Left kidney (tissue), 2 donors: Measurements from ENCODE around the gene FN3KRP. TPM values are rescaled to one million over a fixed set of nuclear protein-coding genes. Genes with fewer than 3 reads are reported as not detected.
A peak's percentile ranks its signal among the peaks of the same experiment; 100 is the strongest.

Experiments used
- DNase-seq: peaks from one replicate; pipeline ENCODE4 v3.0.0-alpha.2; 2013
- polyA plus RNA-seq: library from polyadenylated mRNA; unstranded; fragments of 120-200 nt; gene quantifications from one replicate; pipeline ENCODE4 v1.2.1, GENCODE V29; 2013; ENCODE audit not compliant: insufficient read length

Gene FN3KRP
- polyA plus RNA-seq, 1 donor: 49.4 TPM

DNA sequence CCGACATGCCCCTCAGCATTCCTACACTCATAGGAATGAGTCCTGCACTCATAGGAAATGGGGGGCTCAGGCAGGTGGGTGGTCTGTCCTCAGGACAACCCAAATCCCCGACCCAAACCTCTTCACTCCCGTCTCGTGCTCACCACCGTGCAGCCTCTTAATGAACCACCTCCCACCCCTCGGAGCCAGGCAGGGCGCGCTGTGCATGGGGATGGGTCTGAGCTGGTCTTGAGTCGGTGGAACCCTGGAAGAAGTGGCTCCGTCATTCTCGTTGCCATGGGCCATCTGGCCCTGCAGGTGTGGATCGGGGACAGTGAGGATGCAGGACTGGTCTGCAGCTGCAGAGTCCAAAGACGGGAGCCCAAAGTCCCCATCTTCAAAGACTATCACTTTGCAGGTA, 11.6 kb upstream of the FN3KRP start:
- no peak for DNase-seq

DNA sequence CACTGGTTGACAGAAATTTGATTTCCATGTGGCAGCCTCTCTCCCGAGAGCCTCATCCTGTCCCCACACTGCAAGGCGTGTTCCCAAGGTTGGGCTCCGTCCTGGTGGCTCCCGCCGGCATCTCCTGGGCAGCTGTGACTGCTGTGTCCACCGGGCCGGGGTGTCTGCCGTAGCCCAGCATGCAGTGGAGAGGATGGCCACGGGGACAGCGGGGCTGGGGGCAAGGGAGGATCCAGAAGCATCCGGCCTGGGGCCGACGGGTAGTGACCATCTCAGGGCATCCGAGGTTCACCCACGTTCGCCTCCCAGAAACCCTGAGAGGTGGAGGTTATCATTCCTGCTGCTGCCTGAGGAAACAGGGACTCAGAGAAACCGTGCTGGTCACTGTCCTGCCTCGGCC, 10.8 kb upstream of the FN3KRP start:
- DNase-seq: no peak

DNA sequence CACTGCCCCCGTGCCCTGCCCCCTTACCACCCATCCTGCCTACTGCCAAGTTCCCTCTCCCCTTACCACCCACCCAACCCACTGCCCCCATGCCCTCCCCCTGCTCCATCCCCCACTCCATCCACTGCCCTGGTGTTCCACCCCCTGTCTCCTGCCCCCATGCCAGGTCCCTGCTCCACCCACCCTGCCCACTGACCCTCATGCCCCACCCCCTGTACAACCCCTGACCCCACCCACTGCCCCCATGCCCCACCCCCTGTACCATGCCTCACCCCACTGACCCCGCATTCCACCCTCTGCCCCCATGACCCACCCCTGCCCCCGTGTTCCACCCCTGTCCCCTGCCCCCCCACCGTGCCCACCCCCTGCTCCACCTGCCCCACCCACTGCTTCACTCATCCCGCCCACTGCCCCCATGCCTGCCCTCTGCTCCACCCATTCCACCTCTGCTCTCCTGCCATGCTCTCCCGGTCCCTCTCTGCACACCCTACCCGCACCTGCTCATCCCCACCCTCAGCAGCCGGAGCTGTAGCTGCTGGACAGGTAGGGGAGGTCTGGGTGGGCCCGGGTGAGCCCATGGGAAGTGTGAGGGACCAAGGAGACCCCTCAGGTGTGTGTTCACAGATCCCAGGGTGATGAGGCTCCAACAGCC, 7.4 kb upstream of the FN3KRP start:
- DNase-seq: no peak

DNA sequence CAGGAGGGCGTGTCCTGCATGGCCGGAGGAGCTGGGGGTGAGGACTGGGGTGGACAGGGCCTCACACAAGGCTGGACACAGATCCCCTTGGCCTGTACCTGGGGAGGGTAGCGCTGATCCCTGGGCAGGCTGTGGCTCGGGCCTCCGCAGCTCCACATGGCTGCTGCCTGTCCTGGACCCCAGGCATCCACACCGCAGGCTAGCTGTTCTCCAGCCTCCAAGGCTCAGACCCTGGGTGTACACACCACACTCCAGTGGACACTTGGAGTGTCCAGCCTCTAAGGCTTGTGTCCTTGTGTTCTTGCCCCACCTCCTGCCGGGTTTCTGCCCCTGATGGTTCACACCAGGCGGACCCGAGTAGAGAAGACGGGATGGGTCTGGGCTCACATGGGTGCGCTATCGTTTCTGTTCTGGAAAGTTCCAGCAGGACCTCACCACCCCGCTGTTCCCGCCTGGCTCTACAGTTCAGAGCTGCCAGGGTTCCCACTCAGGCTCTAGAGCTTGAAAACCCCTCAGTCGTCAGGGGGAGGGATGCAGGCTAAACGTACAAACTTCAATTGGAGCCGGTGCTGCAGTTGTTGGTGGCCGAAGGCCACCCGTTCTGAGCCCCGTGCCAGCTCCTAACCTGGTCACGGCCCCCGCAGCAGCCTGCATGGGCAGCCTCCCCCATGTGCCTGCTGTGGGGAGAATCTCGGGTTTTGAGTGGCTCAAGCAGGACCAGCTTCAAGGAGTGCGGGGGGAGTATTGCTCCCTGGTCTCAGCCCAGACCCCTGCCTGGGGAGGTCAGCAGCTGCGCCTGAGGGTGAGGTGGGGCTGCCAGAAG, 6.6 kb upstream of the FN3KRP start:
- no peak for DNase-seq

DNA sequence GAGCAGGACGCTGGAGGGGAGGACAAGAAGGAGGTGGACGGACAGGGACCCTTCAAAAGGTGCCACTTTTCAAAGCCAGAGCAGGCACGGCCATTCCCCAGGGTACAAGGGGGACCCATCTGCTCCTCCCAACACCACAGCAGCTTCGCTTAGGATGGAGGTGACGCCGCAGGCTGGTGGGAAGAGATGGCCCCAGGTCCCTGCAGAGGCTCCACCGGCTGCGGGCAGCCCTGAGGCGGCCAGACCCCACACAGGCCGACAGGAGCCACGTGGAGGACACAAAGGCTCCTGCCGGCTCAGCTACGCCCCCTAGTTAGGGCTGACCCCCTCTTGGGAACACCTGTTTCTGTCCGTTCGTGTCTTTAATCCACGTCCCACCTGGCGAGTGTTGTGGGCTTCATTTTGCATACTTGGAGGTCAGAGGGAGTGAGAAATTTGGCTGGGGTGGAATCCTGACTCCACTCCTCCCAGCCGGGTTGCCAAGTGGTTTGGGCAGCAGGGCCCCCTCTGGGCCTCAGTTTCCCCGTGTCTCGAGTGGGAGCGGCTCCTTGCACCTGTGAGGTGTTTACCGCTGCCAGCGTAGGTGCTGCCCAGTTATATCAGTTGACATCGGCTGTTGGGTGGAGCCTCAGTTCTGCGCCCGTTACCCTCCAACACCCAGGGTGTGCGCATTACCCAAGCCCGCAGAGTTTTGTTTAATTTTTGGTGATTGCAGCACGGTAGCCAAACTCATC, 5.8 kb upstream of the FN3KRP start:
- DNase-seq: no peak

DNA sequence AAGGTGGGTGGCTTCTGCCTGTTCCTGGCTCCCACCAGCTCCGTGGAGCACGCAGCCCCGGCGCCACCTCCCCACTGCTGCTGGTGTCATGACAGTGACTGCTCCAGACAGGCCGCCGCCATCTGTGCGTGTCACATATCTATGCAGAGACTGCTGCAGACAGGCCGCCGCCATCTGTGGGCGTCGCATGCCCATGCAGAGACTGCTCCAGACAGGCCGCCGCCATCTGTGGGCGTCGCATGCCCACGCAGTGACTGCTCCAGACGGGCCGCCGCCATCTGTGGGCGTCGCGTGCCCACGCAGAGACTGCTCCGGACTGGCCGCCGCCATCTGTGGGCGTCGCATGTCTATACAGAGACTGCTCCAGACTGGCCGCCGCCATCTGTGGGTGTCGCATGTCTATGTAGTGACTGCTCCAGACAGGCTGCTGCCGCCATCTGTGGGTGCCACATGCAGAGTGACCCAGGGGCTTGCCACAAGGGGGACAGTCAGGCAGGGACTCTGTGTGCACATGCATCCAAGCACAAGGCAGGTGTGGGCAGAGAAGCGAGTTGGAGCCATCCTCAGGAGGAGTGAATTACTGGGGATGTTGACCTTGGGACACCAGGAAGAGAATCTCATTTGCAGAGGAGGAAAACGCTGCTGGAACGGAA, 3.3 kb upstream of the FN3KRP start:
- DNase-seq: no peak

DNA sequence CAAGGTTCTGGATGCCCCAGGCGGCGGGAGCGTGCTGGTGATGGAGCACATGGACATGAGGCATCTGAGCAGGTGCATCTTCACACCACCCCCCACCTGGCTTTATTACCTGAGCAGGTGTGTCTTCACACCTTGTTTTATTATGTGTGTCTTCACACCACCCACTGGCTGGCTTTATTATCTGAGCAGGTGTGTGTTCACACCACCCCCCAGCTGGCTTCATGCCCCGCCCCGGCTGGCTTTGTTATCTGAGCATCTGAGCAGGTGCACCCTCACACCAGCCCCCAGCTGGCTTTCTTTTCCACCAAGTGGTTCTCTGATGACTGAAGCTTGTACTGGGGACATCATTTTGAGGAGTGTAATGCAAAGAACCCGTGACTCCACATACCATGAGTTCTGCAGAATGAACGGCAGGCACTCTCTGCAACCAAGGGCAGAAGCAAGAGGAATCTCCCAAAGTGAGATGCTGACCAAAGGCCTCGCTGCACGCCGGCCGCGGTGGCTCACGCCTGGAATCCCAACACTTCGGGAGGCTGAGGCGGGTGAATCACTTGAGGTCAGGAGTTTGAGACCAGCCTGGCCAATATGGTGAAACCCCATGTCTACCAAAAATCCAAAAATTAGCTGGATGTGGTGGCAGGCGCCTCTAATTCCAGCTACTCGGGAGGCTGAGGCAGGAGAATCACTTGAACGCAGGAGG, 2.6 kb downstream of the FN3KRP start:
- DNase-seq: no peak

DNA sequence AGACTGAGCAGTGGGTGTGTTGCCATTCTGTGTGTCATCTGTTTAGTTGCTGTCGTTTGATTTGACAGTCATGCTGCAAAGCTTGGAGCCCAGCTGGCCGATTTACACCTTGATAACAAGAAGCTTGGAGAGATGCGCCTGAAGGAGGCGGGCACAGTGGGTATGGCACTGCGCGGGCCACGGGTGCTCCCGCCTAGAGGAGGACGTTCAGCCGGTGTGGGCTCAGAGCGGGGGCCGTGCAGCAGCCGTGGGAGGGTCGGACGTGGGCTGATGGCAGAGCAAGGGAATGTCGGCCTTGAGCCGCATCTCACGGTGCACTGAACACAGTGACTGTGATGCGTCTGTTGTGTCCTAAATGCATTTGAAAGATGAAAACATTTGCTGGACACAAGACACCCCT, 3.7 kb downstream of the FN3KRP start:
- no peak for DNase-seq

DNA sequence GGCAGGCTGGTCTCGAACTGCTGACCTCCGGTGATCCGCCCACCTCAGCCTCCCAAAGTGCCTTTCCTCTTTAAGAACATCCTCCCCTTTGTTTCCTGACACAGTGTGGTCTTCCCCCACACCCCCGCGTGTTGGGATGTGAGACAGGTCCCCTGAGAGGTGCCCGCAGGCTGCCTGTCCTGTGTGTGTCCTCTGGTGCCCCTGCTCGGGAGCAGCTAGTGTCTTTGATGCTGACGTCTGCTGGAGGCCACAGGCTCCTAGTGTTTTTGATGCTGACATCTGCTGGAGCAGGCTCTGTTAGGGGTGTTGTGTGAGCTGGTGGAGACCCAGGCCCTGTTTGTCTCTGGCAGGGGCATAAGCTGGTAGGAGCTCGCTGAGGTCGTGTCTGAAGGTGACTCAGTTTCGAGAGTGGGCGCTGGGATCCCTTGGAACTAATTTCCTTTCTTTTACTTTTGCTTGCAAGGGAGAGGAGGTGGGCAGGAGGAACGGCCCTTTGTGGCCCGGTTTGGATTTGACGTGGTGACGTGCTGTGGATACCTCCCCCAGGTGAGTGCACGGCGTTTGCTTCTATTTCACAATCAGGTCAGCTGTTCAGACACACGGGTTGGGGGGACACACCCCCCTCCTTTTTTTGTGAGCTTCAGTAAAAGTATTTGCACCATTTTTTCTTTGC, 6.0 kb downstream of the FN3KRP start:
- DNase-seq: no peak

DNA sequence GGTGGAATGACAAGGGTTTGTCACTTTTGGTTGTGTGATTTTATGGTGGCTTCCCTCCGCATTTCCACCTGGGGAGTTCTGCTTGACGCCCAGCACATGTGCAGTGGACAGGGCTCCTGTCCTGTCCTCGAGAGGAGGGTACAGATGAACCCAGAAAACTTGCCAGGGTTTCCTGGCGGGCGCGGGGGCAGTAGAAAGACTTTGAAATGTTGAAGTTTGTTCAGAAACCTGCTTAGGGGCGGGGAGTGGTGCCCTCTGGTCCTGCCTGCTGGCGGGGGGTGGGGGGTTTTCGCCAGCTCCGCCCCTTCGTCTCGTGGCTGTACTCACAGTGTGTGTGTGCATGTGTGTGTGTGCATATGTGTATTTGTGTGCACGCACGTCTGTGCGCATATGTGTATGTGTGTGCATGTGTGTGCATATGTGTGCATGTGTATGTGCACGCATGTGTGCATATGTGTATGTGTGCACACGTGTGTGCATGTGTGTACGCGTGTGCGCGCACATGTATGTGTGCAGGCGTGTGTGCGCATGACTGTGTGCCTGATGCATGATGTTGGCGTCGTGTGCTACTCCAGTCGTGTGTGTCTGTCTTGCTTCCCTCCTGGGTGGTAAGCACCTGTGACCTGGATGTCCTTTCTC, 6.8 kb downstream of the FN3KRP start:
- DNase-seq: no peak

DNA sequence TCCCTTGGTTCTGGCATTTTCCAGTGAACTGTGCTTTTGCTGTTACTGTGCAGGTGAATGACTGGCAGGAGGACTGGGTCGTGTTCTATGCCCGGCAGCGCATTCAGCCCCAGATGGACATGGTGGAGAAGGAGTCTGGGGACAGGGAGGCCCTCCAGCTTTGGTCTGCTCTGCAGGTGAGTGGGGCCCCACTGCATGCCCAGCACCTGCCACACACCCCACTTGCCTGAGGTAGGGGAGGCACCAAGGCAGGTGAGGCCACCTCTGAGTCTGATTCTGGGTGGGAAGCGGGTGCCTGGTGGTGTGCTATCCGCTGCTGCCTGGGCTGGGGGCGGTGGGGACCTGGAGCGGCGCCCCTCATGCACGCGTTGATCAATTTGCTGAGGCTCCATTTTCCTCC, 9.9 kb downstream of the FN3KRP start:
- DNase-seq: no peak

DNA sequence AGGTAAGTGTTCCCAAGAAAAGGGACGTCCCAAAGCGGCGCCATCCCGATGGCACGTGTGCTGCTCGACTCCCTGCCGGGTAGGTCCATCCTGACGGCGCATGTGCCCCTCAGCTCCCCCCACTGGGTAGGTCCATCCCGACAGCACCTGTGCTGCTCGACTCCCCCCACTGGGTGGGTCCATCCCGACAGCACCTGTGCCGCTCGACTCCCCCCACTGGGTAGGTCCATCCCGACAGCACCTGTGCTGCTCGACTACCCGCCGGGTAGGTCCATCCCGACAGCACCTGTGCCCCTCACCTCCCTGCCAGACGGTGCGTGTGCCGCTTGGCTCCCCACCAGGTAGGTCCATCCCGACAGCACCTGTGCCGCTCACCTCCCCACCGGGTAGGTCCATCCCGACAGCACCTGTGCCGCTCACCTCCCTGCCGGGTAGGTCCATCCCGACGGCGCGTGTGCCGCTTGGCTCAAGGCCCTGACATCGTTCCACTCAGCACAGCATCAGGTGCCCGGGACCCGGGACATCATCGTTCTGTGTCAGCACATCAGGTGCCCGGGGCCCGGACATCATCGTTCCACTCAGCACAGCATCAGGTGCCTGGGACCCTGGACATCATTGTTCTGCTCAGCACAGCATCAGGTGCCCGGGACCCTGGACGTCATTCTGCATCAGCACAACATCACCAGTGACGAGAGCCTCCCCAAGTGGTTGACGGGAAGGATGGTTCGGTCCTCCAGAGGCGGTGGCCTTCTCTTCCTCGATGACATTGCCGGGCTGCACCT, 13.2 kb downstream of the FN3KRP start:
- no peak for DNase-seq

DNA sequence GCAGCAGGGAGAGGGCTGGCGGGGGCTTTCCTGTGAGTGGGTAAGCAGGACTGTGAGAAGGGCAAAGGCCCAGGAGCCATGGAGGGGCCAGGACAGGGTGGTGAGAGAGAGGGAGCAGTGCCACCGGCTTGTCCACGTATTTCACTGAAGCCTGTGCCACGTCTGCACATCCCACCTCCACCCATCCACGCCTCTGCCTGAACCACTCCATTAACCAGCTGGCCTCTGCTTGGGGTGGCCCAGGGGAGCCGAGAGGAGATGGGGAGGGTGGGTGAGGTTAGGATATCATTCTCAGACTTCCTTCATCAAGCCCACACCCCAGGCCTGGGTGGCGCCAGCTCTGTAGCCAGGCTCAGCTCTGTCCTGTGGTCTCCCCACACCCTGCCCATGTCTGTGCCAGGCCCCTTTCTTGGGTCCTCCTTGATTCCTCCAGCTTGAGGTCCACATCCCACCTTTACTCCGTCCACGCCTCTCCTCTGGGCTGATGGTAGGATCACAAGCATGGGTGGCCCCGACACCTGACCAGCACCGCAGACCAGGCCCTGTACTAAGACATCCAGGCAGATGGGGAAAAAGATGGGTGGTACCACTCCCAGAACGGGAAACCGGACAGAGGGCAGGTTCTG, 15.7 kb downstream of the FN3KRP start:
- no peak for DNase-seq

DNA sequence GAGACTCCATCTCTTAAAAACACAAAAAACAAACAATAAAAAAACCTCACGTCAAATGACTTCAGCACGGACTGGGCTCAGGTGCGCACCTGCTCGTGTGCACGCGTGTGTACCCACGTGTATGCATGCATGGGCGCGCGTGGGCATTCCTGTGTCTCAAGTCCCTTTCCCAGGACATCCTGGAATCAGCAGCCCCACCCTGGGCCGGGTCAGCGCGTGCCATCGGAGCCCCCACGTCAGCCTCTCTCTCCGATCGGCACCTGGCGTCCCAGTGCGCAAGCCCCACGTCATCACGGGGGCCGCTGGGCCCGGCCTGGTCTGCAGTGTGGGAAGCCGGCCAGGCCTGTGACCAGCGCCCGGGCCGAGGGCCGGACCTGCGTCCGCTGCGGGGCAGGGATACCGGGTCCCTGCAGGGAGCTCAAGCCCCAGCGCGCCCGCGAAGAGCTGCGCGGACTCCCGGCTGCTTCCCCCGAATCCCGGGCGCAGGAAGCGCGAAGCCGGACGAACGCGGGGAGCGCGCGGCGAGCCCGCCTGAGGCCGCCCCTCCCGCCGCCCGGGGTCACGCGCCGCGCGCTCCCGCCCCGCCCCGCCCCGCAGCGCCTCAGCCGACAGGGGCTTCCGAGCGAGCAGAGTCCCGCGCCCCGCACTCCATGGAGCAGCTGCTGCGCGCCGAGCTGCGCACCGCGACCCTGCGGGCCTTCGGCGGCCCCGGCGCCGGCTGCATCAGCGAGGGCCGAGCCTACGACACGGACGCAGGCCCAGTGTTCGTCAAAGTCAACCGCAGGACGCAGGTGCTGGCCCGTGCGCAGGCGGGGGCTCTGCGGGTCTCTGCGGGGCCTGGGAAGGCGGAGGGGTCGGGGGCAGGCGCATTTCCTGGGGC, 18.7 kb downstream of the FN3KRP start, which contains the start of gene FN3K:
Gene FN3K (plus strand): TSS at position 629 of the 880 bp plus-strand sequence. CDS start 22 bp downstream, at position 651.
- peak; percentile 62 for DNase-seq

DNA sequence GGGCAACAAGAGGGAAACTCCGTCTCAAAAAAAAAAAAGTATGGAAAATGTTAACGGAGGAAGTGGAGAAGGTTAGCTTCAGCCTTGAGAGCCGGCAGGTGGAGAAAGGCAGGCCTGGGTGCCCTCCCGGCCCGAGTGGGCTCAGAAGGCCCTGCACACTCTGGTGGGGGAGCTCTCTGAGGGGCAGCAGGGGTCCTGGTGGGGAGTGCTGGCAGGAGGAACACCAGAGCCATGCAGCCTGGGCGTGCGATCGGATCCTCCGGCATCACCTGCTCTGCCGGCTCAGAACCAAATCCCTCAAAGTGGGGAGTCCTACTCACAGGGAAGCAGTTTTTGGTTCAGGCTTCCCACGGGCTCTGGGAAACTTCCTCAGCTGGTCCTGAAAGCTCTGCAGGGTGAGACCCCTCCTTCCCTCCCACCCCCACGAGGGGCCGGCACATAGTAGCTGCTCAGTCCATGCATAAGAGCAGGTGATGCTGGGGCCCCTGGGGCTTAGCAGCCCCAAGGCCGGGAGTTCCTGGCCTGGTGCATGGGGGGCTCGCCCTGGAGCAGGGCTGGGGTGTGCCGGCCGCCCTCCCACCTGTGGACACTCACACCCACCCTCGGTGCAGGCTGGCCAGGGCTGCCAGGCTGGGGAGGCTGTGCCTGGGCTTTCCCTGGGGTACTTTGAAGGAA, 20.1 kb downstream of the FN3KRP start:
- DNase-seq: no peak

DNA sequence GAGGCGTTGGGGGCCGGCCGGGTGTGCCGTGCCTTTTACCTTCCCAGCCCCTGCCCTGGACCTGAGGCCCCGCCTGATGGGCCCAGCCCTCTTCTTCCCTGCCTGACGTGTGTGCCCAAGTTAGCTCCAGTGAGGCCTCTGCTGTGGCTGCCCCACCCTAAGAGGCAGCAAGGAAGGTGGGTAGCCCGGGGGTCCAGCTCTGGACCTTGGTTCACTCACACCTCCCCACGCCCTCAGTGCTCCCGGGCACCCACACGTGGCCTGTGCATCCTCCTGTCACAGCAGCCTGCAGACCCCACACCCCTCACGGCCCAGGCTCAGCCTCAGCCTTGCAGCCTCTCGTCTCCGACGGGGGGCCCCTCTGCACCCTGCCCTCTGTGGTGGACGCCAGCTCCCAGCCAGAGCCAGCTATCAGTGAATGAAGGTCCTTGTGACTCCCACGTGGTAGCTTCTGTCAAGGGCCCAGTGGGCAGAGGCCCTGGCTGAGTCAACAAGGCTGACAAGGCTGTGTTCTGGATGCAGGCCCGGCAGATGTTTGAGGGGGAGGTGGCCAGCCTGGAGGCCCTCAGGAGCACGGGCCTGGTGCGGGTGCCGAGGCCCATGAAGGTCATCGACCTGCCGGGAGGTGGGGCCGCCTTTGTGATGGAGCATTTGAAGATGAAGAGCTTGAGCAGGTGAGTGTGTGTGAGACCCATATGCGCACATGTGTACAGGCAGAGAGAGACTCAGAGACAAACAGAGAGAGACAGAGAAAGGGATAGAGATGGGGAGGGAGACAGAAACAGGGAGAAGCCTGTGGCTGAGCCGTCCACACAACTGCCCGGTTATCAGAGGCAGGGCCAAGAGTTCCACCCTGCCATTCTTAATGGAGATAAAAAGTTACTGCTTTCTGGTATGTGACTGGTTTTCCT, 21.7 kb downstream of the FN3KRP start:
- no peak for DNase-seq
